Measurements from ENCODE around the gene SPDYC. TPM values are rescaled to one million over a fixed set of nuclear protein-coding genes. Genes with fewer than 3 reads are reported as not detected.
A peak's percentile ranks its signal among the peaks of the same experiment; 100 is the strongest.

SPDYC gene
- total and polyA plus RNA-seq, 2 of the 13 experiments (the other 11 are each of a cell fraction or from before 2014, with no cell fraction given) = 0.15 to 0.33 TPM

DNA sequence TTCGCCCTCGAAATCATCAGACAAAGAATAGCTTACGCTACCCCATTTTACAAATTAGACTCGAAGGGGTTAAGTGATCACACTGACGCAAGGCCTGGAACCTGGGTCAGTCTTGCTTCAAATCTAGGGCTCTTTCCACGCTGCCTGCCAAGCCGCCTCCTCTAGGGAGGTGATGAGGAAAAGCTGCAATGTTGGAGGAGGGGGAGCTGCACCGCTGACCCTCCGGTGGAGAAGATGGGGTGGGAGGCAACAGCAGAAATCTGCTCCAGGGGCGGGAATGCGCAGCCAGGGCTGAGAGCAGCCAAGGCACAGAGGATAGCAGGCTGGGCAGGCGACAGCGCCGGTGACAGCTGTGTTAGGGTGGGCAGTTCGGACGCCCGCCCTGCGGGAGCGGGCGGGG is 36.3 kb upstream of the SPDYC start:
- H3K36me3 ChIP-seq (replicated peaks in 1 of 2; ENCODE audit: control insufficient read depth in 1 of 2, insufficient read depth in 2 of 2, low read length in 2 of 2) = peaks cover 27 to 39% of the 10 kb centered on the region in 2 experiments
- ATAC-seq (no peak), DNase-seq (ENCODE audit: low spot score) (no peak), FAIRE-seq (no peak)
- no peaks in the 10 kb centered on the region for H3K9me3 ChIP-seq (ENCODE audit: low read length)
- H3K4me3 ChIP-seq (replicated peaks in 1 of 3; ENCODE audit: insufficient read depth in 1 of 3, low read depth in 2 of 3, low read length in 3 of 3) = peak overlapping the region; percentile 85 to 94 (median 92)
- H2AFZ ChIP-seq (ENCODE audit: low read length) = no peak overlapping the region
- in situ Hi-C loops (cut with HindIII; ENCODE audit: extremely low pct_ligation_motif_present, low pct_unique_long_range_greater_than_20kb) (no loop called here), intact Hi-C loops (cut with micrococcal nuclease; ENCODE audit: unreplicated experiment) (no loop called here)
- H3K27ac ChIP-seq (ENCODE audit: extremely low read length, insufficient read depth, low read length) = peak overlapping the region; percentile 96
- peaks cover 17% of the 10 kb centered on the region for H4K20me1 ChIP-seq (ENCODE audit: insufficient read depth, low read length)
- 0% methylated on average over 8 of the region's 20 CpGs for whole genome bisulfite sequencing (ENCODE audit: low lambda C conversion rate)
- H3K79me2 ChIP-seq (ENCODE audit: insufficient read depth, low read length) = peaks cover 26% of the 10 kb centered on the region
- ChIA-PET POLR2A (interaction anchor here (1.7 to 5.1 kb wide), 7 partner anchors 11 to 224 kb away, joined by 5 to 105 read pairs (median 53); partner anchors contain the start of genes CAPN1, FAU, MRPL49 and TM7SF2), CTCF (ENCODE audit: low intra/inter-chr PET ratio, low total read pairs) (interaction anchor here (1.3 kb wide), 1 partner anchor 47 kb away, joined by 3 read pairs; no protein-coding TSS in a partner anchor)
- H3K9ac ChIP-seq (ENCODE audit: insufficient read depth, low read depth, low read length) = peak overlapping the region; percentile 96
- H3K4me2 ChIP-seq (ENCODE audit: low read depth, low read length) = peak overlapping the region; percentile 92
- H3K4me1 ChIP-seq (ENCODE audit: insufficient read depth, low read length) = peaks cover 25% of the 10 kb centered on the region
- BruUV-seq (replicated peaks) = no TSS peak
- no peaks in the 10 kb centered on the region; a peak in 1 of 5 replicates for H3K27me3 ChIP-seq (ENCODE audit: control insufficient read depth in 1 of 2, insufficient read depth in 2 of 2, low read length in 2 of 2)
- TF ChIP-seq ZNF614 (CRISPR knock-in tag; IDR thresholded peaks at IDR 0.05; ENCODE audit: borderline replicate concordance) = no peak
- TF ChIP-seq, protein P1, sequence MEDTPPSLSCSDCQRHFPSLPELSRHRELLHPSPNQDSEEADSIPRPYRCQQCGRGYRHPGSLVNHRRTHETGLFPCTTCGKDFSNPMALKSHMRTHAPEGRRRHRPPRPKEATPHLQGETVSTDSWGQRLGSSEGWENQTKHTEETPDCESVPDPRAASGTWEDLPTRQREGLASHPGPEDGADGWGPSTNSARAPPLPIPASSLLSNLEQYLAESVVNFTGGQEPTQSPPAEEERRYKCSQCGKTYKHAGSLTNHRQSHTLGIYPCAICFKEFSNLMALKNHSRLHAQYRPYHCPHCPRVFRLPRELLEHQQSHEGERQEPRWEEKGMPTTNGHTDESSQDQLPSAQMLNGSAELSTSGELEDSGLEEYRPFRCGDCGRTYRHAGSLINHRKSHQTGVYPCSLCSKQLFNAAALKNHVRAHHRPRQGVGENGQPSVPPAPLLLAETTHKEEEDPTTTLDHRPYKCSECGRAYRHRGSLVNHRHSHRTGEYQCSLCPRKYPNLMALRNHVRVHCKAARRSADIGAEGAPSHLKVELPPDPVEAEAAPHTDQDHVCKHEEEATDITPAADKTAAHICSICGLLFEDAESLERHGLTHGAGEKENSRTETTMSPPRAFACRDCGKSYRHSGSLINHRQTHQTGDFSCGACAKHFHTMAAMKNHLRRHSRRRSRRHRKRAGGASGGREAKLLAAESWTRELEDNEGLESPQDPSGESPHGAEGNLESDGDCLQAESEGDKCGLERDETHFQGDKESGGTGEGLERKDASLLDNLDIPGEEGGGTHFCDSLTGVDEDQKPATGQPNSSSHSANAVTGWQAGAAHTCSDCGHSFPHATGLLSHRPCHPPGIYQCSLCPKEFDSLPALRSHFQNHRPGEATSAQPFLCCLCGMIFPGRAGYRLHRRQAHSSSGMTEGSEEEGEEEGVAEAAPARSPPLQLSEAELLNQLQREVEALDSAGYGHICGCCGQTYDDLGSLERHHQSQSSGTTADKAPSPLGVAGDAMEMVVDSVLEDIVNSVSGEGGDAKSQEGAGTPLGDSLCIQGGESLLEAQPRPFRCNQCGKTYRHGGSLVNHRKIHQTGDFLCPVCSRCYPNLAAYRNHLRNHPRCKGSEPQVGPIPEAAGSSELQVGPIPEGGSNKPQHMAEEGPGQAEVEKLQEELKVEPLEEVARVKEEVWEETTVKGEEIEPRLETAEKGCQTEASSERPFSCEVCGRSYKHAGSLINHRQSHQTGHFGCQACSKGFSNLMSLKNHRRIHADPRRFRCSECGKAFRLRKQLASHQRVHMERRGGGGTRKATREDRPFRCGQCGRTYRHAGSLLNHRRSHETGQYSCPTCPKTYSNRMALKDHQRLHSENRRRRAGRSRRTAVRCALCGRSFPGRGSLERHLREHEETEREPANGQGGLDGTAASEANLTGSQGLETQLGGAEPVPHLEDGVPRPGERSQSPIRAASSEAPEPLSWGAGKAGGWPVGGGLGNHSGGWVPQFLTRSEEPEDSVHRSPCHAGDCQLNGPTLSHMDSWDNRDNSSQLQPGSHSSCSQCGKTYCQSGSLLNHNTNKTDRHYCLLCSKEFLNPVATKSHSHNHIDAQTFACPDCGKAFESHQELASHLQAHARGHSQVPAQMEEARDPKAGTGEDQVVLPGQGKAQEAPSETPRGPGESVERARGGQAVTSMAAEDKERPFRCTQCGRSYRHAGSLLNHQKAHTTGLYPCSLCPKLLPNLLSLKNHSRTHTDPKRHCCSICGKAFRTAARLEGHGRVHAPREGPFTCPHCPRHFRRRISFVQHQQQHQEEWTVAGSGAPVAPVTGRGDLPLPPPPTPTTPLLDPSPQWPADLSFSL (CRISPR knock-in tag; IDR thresholded peaks at IDR 0.05) = 0 out of 2 replicates have a peak, but pooled peaks have one; percentile 28
- TF ChIP-seq, protein P2, sequence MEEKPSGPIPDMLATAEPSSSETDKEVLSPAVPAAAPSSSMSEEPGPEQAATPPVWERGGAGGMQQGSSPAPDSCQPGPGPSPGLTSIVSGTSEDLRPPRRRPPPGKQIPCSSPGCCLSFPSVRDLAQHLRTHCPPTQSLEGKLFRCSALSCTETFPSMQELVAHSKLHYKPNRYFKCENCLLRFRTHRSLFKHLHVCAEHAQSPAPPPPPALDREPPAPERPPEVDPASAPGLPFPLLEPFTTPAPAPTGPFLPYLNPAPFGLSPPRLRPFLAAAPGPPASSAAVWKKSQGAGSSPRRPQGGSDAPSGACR (CRISPR knock-in tag; IDR thresholded peaks at IDR 0.05) = 0 out of 2 replicates have a peak, but pooled peaks have one; percentile 3
- peak; percentile 92 for TF ChIP-seq ZNF652 (CRISPR knock-in tag; IDR thresholded peaks at IDR 0.05; ENCODE audit: borderline replicate concordance, low read depth)
- TF ChIP-seq ZNF296 (CRISPR knock-in tag; conservative IDR thresholded peaks at IDR 0.05) = 0 out of 2 replicates have a peak, but pooled peaks have one; percentile 10
- 0 out of 2 replicates have a peak, but pooled peaks have one; percentile 1 for TF ChIP-seq BRF2 (CRISPR knock-in tag; IDR thresholded peaks at IDR 0.05)
- no peak for TF ChIP-seq ZNF687 (CRISPR knock-in tag; IDR thresholded peaks at IDR 0.05)
- TF ChIP-seq MED1 (CRISPR knock-in tag; IDR thresholded peaks at IDR 0.05) = 0 out of 2 replicates have a peak, but pooled peaks have one; percentile 1
- TF ChIP-seq ZNF776 (CRISPR knock-in tag; IDR thresholded peaks at IDR 0.05) = 0 out of 2 replicates have a peak, but pooled peaks have one; percentile 16

All from HepG2 (cell line).